HG03064 (cell line): ENCODE results near the gene WNT2.
A peak's percentile ranks its signal among the peaks of the same experiment; 100 is the strongest.
"Not testable (repeated sequence)": the region's sequence is repeated elsewhere in the genome, so short reads cannot be mapped to it uniquely, and the experiment has no call there.

Experiments
- ATAC-seq: cut with Tn5 transposase; IDR thresholded peaks from one replicate; pipeline ENCODE4 v1.9.1; 2021; ENCODE audit warnings: low read depth; ENCODE audit not compliant: unreplicated experiment

The WNT2 gene

GRCh38 chr7:117270371-117270770 is 52.5 kb downstream of the WNT2 start:
- no peak for ATAC-seq

DNA sequence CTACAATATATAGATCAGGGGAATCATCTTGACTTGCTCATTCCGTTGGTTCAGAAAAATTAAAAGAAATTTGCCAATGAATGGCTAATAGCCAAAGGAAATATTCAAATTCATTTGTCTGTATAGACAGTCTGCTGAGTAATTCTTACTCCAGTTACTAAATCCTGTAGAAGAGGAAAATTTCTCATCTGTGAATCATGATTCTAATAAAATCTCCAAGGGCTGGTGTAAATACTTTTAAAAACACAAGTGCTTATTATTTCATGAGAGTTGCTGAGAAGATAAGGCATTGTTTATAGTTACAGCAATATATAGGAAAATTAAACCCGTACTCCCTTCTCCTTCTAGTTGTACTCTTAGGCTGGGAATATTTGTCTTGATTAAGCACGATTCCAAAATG is 53.0 kb downstream of the WNT2 start:
- no peak for ATAC-seq

DNA sequence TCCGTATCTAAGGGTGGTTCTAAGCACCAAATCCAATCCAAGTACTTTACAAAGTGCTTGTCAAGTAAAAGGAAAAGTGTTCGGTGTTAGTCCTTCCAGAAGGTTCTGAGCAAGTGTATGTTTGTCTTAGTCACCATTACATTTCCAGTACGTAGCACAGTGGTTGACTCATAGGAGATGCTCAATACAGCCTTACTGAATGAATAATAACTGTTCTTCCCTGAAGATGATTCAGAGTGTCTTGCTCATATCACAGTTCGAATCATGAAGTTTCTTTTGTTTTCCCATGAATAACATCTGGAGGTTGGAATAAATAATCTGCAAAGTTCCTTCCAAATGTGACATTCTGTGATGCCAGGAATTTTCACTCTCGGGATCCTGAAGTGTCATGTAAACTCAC is 53.4 kb downstream of the WNT2 start:
- no peak for ATAC-seq

DNA sequence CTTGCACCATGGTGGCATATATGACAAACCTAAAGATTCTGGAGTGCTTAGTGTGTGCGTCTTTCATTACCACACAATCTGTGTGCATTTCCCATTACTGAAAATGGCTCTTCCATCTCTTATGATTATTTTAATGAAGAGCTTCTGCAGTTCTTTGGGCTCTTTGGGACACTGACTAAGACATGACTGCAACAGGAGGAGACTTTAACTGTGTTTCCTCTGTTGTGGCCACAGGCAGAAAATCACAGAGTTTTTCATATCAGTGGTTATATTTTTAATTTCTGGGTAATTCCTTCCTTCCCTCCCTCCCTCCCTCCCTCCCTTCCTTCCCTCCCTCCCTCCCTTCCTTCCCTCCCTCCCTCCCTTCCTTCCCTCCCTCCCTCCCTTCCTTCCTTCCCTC is 58.1 kb downstream of the WNT2 start:
- no peak for ATAC-seq

DNA sequence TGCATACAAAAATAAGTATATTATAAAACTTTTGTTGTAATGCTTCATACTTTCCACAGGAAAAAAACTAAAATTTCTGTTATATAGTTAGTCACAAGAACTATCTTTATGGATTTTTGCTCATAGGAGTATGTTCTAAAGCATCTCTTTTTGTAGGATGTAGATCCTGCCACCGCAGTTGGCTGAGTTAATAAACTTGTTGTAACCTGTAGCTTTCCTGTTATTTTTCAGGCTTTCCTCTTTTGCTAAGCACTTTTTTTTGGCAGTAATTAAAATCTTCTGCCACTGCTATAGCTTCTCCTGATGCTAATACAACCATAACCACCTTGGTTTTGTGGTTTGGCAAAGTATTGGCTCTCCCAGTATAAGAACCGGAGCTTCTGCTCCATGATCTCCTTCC is 60.3 kb downstream of the WNT2 start:
- ATAC-seq = no peak

DNA sequence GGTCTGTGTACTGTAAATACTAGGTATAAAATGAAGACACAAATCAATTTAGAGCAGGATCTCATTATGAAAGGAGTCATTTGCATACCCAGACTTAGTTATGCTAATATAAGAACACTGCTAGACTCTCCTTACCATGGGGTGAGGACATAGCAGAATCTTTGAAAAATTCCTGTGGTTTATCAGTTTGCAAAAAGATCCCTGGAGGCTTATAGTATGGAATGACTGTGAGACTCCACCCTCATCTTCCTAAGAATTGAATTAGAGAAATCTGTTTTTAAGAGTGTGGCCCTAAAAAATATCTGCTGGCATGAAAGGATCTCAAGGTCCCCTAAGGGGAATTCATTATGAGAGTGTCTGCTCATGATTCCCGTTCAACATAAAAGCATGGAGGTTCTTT is 63.2 kb downstream of the WNT2 start:
- no peak for ATAC-seq

DNA sequence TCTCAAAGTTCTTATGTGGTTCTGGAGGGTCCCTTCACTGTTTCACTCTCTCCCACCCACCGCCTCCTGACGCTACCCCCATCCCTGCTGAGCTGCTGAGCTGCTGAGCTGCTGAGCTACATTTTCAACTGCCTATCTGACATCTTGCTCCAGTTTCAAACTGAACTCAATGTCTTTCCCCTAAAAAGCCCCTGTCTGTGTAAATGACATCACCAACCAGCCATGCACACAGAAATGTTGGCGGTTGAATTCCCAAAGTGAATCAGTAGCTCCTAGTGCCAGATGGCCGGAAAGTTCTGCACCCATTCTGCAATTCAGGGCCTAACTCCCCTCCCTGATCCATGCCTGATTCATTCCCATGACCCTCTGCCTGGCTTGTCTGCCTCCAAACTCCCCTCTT is 71.2 kb downstream of the WNT2 start:
- ATAC-seq = no peak

GRCh38 chr7:117250801-117251200 is 72.1 kb downstream of the WNT2 start:
- no peak for ATAC-seq

- ATAC-seq = no peak
Measured at GRCh38 chr7:117250245-117250644, 72.6 kb downstream of the WNT2 start.

DNA sequence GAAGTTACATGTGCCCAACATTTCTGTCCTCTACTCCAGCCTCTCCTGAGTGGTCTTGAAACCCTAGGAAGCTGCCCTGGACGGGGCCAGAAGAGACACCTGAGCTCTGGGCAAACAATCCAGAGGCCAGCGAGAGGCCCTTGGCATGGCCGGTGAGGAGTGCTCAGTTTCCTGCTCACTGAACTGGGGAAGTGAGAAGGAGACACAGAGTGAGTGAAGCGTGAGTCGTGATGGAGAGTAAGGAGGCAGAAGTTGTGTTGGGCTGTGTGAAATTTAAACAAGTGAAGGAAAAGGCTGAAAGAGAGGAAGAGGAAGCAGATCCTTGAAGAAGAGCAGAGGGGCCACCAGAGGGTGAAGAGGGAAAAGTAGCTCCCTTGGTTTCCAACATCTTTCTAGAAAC is 73.2 kb downstream of the WNT2 start:
- ATAC-seq = no peak

GRCh38 chr7:117248829-117249228 is 74.0 kb downstream of the WNT2 start:
- ATAC-seq = no peak

DNA sequence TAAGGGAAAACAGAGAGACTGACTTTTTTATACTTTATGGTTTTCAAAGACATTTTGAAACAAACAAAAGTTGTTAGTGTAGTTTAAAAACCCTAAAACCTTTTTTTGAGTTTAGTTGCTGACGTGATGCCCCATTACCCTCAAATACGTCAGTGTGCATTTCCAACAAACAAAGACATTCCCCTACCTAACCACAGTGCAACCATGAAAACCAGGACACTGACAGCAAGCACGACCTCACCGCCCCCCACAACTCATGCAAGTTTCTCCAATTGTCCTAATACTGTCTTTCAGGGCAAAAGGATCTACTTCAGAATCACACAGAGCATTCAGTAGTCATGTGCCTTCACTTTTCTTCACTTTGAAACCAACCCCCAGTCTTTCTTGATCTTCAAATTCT is 75.0 kb downstream of the WNT2 start:
- ATAC-seq = no peak

DNA sequence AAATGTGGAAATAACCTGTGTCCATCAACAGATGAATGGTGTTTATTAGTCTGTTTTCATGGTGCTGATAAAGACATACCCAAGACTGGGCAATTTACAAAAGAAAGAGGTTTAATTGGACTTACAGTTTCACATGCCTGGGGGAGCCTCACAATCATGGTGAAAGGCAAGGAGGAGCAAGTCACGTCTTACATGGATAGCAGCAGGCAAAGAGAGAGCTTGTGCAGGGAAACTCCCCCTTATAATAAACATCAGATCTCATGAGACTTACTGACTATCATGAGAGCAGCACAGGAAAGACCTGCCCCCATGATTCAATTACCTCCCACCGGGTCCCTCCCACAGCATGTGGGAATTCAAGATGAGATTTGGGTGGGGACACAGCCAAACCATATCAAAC is 77.2 kb downstream of the WNT2 start:
- not testable (repeated sequence) for ATAC-seq

DNA sequence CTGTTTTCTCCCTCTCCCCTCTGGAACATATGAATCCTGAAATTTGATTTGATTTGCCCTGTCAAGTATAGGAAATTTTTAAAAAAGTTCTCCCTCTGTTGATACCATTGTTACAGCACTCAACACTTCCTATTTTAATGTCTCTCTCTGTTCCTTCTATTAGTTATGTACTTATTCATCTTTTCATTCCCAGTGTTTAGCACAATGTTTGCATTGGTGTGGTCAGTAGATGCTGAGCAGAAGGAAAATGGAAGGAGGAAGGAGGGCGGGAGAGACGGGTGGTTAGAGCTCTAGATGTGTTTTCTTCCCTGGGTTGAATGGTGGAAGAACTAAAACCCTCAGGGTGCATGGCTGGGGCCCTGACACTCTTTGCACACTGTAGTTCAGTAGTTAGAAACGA is 79.5 kb downstream of the WNT2 start:
- ATAC-seq = no peak

GRCh38 chr7:117241088-117241487 is 81.8 kb downstream of the WNT2 start:
- ATAC-seq = no peak

DNA sequence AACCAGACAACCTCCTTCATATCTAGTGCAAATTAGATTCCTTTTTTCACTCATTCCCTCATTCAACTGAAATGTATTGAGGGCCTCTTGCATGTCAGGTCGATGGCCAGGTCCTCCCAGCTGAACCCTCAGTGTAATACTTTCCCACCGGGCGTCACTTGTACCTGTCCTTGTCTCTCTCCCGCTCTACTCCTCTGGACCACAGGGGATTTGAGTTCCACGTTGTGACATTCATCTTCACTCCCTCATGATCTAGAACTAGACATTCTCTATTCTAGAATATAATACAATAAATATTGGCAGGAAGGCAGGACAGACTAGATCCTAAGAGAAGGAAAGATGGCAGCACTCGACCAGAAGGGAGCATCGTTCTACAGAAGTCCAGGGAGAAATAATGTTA is 83.9 kb downstream of the WNT2 start:
- no peak for ATAC-seq

DNA sequence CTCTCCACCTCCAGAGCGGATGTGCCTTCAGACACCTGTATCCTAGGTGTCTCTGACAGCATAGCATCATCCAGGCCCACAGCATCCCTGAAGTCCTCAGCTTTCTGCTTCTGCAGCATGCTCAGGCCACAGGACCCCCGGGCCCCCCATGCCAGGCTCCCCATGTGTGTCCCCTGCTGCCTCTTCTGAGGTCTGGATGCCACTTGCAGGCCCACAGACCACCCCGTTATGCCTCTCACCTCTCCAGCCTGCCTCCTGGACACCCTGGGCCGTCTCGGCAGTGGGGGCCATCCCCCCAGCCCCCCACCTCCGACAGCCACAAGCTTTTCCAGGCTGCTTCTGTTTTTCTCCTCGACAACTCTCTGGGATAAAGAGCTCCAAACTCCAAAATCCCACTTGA is 84.4 kb downstream of the WNT2 start:
- no peak for ATAC-seq

DNA sequence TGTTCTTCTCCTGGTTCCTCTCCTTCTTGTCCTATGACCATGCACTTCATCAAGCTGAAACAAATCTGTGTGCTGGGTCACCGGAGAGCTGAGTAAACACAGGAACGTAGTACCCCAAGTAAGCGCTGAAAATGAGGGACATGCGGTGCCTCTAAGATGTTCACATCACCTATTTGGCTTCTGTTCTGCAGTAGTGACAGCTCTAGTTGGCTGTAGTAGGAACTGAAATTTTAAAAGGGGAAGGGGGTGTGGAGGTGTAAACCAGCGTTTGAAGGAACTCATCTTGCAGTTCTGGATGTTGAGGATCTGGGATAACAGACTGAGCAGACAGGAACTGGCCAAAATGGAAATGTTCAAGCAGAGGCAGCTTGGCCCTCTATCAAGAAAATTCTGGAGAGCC is 85.2 kb downstream of the WNT2 start:
- ATAC-seq = no peak

DNA sequence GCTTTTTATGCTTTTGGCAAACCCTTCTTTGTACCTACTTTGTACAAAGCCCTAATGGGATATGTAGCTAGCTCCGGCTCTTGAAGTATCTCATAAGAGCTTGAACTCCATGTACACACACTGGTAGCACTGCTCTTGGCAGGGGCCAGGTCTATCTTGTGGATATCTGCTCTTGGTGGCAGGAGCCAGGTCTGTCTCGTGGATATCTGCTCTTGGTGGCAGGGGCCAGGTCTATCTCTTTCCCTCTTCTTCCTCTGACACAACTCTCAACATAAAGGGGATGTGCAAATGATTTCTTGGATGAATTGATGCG is 91.9 kb downstream of the WNT2 start:
- ATAC-seq = no peak

DNA sequence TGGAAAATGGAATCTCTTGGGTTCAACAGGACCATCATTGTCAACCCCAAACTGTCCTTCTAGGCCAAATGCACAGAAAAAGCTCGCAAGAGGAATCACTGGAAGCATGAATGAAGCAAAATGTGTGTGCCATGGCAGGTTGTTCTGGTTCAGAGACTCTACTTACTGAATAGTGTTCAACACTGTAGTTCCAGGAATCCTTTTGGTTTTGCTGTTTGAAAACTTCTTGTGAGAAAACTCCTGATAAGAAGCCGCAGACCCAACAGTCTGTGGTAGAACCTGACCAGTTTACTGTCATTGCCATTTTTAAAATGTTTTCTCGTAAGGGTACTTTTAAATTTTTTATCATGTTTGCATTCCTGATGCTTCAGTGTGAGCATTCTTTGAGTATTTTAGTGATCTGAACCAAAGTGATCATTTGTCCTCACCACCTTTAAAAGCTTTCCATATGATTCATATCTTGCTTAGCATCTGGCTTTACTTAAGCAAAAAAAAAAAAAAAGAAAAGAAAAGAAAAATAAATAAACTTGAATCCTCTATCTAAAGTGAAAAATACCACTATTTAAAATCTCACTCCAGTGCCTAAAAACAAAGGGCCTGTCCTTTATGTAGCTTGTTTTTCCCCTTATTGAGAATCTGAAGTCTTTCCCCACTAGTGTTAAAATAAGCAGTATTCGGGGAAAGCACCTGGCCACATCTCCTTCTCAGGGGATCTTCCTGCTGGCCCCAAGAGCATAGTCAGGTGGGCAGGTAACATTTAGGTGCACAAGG is 92.4 kb downstream of the WNT2 start:
- ATAC-seq = peak; percentile 62

- ATAC-seq = no peak
Measured at GRCh38 chr7:117229350-117229749, 93.5 kb downstream of the WNT2 start.

DNA sequence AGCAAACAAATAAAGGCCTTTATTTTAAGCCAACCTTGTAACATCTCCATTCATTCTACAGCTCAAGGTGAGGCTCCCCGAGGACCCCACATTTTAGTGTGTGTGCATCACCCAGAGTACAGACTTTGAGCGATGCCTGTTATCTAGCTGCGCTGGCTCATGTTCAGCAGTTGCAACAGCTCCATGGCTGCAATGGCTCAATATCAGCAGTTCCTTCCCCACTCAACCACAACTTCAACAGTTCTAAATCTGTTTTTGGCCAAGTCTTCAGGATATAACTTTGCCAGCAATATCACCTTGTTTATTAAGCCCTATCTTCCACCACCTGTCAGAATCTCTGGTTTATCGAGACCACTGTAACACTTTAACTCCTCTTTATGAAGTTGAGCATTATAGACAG is 95.8 kb downstream of the WNT2 start:
- ATAC-seq = no peak

GRCh38 chr7:117225536-117225935 is 97.3 kb downstream of the WNT2 start:
- ATAC-seq = no peak
